ENCODE measurements around the gene CORO2A.

Gene CORO2A

DNA sequence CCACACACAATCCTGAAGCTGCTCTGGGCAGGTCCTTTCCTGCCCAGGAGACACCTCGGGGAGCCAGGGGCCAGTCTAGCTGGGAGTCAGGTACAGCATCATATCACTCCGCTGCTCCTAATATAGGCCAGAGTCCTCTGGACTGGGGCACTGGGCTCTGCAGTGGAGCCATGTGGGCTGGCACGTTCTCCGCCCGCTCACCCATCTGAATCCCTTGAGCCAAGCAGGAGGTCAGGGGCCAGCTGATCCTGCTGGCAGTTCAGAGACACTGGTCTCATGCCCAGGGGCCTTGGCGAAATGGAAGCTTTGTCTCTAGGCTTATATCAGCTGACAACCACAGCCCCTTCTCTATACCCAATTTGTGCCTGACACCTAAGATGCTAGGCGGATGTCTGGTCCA, 9.3 kb upstream of the CORO2A start:
- Histone ChIP-seq H2AFZ (ENCODE audit: low read length) (no peak overlapping the region), H3F3A (ENCODE audit: insufficient read depth, low read length) (no peaks in the 10 kb centered on the region), H4K20me1 (ENCODE audit: insufficient read depth, low read length) (no peaks in the 10 kb centered on the region), H3K27me3 (ENCODE audit: insufficient read depth, low read length) (no peaks in the 10 kb centered on the region), H3K9me2 (ENCODE audit: low read depth, low read length) (no peaks in the 10 kb centered on the region), H3K9ac (ENCODE audit: low read length) (no peak overlapping the region), H3K4me3 (ENCODE audit: low read depth, low read length, poor library complexity, severe bottlenecking) (no peak overlapping the region), H3K4me2 (ENCODE audit: low read length) (no peak overlapping the region), H3K36me3 (ENCODE audit: insufficient read depth, low read length) (no peaks in the 10 kb centered on the region), H3K27ac (ENCODE audit: low read depth, low read length, poor library complexity, severe bottlenecking) (no peak overlapping the region), H3K4me1 (ENCODE audit: insufficient read depth, low read length, severe bottlenecking) (peaks cover 13% of the 10 kb centered on the region), H3K9me3 (ENCODE audit: low read length) (no peaks in the 10 kb centered on the region), H3K79me2 (ENCODE audit: insufficient read depth, low read length) (no peaks in the 10 kb centered on the region)
- no peak for TF ChIP-seq EZH2 (IDR thresholded peaks at IDR 0.05; ENCODE audit: borderline replicate concordance, low read length)
- TF ChIP-seq, protein P1, sequence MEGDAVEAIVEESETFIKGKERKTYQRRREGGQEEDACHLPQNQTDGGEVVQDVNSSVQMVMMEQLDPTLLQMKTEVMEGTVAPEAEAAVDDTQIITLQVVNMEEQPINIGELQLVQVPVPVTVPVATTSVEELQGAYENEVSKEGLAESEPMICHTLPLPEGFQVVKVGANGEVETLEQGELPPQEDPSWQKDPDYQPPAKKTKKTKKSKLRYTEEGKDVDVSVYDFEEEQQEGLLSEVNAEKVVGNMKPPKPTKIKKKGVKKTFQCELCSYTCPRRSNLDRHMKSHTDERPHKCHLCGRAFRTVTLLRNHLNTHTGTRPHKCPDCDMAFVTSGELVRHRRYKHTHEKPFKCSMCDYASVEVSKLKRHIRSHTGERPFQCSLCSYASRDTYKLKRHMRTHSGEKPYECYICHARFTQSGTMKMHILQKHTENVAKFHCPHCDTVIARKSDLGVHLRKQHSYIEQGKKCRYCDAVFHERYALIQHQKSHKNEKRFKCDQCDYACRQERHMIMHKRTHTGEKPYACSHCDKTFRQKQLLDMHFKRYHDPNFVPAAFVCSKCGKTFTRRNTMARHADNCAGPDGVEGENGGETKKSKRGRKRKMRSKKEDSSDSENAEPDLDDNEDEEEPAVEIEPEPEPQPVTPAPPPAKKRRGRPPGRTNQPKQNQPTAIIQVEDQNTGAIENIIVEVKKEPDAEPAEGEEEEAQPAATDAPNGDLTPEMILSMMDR (IDR thresholded peaks at IDR 0.05; ENCODE audit: low read length) = no peak

DNA sequence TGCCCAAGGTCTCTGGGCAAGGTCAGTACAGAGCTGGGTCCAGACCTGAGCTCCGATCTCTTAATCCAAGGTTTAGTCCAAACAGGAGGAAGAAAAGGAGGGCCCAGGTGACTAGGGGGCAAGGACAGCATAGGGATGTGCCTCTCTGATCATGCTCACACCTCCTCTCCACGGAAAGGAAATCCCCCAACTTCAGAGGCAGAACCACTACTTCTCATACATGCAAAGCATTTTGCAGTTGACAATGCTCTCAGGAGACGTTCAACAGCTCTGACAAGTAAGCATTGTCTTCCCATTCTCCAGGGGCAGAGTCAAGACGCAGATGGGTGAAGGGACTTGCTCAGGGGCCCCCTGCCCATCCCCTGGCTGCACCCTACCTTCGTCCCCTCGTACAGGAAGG, 8.7 kb upstream of the CORO2A start:
- H2AFZ ChIP-seq (ENCODE audit: low read length) = no peak overlapping the region
- no peak overlapping the region for H3K27ac ChIP-seq (ENCODE audit: low read depth, low read length, poor library complexity, severe bottlenecking)
- H3K27me3 ChIP-seq (ENCODE audit: insufficient read depth, low read length) = no peaks in the 10 kb centered on the region
- no peak overlapping the region for H3K4me3 ChIP-seq (ENCODE audit: low read depth, low read length, poor library complexity, severe bottlenecking)
- TF ChIP-seq, protein P1 (IDR thresholded peaks at IDR 0.05; ENCODE audit: low read length) = no peak
- TF ChIP-seq EZH2 (IDR thresholded peaks at IDR 0.05; ENCODE audit: borderline replicate concordance, low read length) = no peak
- H4K20me1 ChIP-seq (ENCODE audit: insufficient read depth, low read length) = no peaks in the 10 kb centered on the region
- H3K9ac ChIP-seq (ENCODE audit: low read length) = no peak overlapping the region
- no peaks in the 10 kb centered on the region for H3K36me3 ChIP-seq (ENCODE audit: insufficient read depth, low read length)
- H3K9me2 ChIP-seq (ENCODE audit: low read depth, low read length) = no peaks in the 10 kb centered on the region
- no peaks in the 10 kb centered on the region for H3K9me3 ChIP-seq (ENCODE audit: low read length)
- peaks cover 6% of the 10 kb centered on the region for H3K4me1 ChIP-seq (ENCODE audit: insufficient read depth, low read length, severe bottlenecking)
- no peaks in the 10 kb centered on the region for H3F3A ChIP-seq (ENCODE audit: insufficient read depth, low read length)
- no peak overlapping the region for H3K4me2 ChIP-seq (ENCODE audit: low read length)
- H3K79me2 ChIP-seq (ENCODE audit: insufficient read depth, low read length) = no peaks in the 10 kb centered on the region

DNA sequence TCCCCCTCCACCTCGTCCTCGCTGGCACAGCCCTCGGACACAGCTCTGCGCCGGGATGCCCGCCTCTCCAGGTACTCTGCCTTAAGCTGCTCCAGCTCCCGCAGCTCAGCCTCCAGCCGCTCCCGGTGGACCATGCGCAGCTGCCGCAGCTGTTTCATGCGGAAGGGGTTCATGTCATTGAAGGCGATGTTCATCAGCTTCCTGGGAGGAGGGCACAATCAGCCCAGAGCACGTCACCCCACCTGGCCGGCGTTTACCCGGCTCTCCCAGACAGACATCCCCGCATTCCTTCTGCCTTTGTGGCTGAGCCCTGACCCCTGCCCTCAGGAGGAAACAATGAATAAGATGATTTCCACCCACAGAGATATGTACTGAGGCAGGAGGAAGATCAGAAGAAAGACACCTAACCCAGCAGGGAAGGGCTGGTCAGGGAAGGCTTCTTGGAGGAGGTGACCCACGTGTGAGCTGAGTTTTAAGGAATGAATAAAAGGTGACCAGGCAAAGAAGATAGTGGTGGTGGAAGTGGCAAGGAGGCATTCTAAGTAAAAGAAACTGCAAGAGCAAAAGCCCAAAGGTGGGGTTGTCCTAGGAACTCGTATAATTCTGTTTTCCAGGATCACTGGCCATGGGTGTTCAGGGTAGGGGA, 7.1 kb upstream of the CORO2A start:
- H3K4me2 ChIP-seq (ENCODE audit: low read length) = no peak overlapping the region
- H3K9me2 ChIP-seq (ENCODE audit: low read depth, low read length) = no peaks in the 10 kb centered on the region
- no peaks in the 10 kb centered on the region for H3K4me1 ChIP-seq (ENCODE audit: insufficient read depth, low read length, severe bottlenecking)
- no peaks in the 10 kb centered on the region for H3K36me3 ChIP-seq (ENCODE audit: insufficient read depth, low read length)
- H3K27ac ChIP-seq (ENCODE audit: low read depth, low read length, poor library complexity, severe bottlenecking) = no peak overlapping the region
- H3F3A ChIP-seq (ENCODE audit: insufficient read depth, low read length) = no peaks in the 10 kb centered on the region
- H3K9me3 ChIP-seq (ENCODE audit: low read length) = no peaks in the 10 kb centered on the region
- H3K9ac ChIP-seq (ENCODE audit: low read length) = no peak overlapping the region
- H2AFZ ChIP-seq (ENCODE audit: low read length) = no peak overlapping the region
- no peaks in the 10 kb centered on the region for H3K79me2 ChIP-seq (ENCODE audit: insufficient read depth, low read length)
- no peaks in the 10 kb centered on the region for H3K27me3 ChIP-seq (ENCODE audit: insufficient read depth, low read length)
- H4K20me1 ChIP-seq (ENCODE audit: insufficient read depth, low read length) = no peaks in the 10 kb centered on the region
- TF ChIP-seq EZH2 (IDR thresholded peaks at IDR 0.05; ENCODE audit: borderline replicate concordance, low read length) = no peak
- H3K4me3 ChIP-seq (ENCODE audit: low read depth, low read length, poor library complexity, severe bottlenecking) = no peak overlapping the region

DNA sequence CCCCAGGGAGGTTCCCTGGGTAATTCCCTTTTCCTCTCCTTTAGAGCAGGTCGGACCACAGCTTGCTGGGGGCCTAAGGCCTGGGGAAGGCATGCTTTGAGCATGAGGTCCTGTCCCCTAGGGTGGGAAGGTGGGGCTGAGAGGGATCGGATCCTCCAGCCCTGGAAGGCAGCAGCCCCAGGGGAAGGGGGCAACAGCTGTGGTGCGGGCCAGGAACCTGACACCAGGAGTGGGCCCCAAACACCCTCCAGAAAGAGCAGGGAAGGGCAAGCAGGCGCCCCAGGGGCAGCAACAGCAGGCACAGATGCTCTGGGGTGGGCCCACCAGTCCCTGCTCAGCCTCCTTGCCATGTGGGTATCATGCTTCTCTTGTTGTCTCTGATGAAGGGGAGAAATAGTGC, 3.2 kb upstream of the CORO2A start:
- H3K4me2 ChIP-seq (ENCODE audit: low read length) = no peak overlapping the region
- no peaks in the 10 kb centered on the region for H3K79me2 ChIP-seq (ENCODE audit: insufficient read depth, low read length)
- no peaks in the 10 kb centered on the region for H3F3A ChIP-seq (ENCODE audit: insufficient read depth, low read length)
- H3K27ac ChIP-seq (ENCODE audit: low read depth, low read length, poor library complexity, severe bottlenecking) = no peak overlapping the region
- H3K4me1 ChIP-seq (ENCODE audit: insufficient read depth, low read length, severe bottlenecking) = peaks cover 7% of the 10 kb centered on the region
- H3K9me2 ChIP-seq (ENCODE audit: low read depth, low read length) = no peaks in the 10 kb centered on the region
- TF ChIP-seq, protein P1 (IDR thresholded peaks at IDR 0.05; ENCODE audit: low read length) = no peak
- no peak for TF ChIP-seq EZH2 (IDR thresholded peaks at IDR 0.05; ENCODE audit: borderline replicate concordance, low read length)
- H3K27me3 ChIP-seq (ENCODE audit: insufficient read depth, low read length) = no peaks in the 10 kb centered on the region
- H2AFZ ChIP-seq (ENCODE audit: low read length) = no peak overlapping the region
- no peaks in the 10 kb centered on the region for H3K36me3 ChIP-seq (ENCODE audit: insufficient read depth, low read length)
- no peak overlapping the region for H3K4me3 ChIP-seq (ENCODE audit: low read depth, low read length, poor library complexity, severe bottlenecking)
- H3K9me3 ChIP-seq (ENCODE audit: low read length) = no peaks in the 10 kb centered on the region
- H3K9ac ChIP-seq (ENCODE audit: low read length) = no peak overlapping the region
- H4K20me1 ChIP-seq (ENCODE audit: insufficient read depth, low read length) = no peaks in the 10 kb centered on the region
